ENCODE measurements around the gene GCSAM.

GCSAM gene

DNA sequence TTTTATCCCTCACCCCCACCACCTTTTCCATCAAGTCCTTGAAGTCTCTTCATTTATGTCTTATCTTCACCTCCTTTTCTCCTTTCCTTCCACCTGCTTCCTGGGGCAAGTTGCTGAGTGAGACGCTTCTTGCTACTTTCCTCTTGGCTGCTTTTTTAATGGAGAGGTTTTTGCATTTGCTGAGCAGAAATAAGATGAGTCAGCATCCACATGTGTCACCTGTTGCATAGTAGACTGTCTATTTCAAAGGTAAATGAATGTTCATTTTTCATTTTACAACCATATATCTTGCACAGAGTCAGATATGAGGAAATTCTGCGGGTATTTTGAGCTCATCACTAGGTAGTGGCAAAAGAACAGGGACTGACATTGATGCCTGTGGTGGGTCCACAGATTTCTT lies 28.3 kb downstream of the GCSAM start:
- DNase-seq (ENCODE audit: low spot score) = no peak

DNA sequence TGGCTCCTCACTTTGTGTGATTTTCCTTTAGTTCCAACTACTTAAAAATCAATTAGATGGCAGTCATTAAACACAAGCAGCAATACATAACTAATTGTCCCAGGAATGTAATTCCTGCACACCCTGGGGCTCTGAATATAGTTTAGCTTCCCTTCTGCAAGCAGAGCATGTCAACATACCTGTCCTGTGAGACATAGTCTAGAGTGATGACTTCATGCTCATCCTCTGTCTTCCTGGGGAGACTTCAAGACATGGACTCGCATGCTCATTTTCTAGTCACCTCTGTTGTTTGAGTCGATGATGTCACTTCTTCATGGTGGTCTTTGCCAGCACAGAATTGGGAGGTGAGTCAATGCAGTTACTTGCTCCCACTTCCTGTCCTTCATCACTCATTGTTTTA lies 31.1 kb downstream of the GCSAM start:
- no peak for DNase-seq (ENCODE audit: low spot score)

DNA sequence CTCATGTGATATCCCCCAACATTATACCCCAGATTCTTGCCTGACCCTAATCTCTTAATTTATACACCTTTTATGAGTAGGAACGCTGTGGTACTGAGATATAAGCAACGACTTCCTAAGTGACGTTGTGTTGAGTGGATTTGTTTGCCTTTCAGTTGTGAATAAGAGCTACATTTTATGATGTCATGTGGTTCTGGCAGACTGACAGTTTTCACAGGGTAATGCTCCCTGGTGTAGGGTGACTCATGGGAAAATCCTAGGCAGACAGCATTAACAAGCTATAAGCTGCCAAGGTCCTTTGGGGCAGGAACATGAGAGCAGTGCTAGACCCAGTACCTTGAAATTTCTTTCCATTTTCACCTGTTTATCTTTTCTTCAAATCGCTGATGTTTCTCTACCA lies 35.7 kb downstream of the GCSAM start:
- DNase-seq (ENCODE audit: low spot score) = no peak

DNA sequence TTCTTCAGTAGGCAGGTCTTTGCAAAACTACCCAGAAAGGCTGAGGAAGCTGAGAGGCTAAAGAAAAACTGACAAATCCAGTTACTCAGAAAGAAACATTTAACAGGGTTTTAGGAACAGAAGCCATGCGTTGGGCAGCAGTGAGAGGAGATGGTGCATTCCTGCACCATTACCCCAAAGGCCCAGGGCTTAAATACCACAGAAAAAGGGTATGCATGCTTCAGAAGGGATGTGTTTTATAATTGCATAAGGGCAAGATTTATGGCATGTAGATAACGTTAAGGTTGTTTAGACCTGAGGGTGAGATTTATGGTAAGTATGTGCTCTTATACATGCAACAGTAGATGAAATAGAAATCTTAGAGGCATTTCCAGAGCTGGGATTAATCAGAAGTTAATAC lies 36.9 kb downstream of the GCSAM start:
- no peak for DNase-seq (ENCODE audit: low spot score)

DNA sequence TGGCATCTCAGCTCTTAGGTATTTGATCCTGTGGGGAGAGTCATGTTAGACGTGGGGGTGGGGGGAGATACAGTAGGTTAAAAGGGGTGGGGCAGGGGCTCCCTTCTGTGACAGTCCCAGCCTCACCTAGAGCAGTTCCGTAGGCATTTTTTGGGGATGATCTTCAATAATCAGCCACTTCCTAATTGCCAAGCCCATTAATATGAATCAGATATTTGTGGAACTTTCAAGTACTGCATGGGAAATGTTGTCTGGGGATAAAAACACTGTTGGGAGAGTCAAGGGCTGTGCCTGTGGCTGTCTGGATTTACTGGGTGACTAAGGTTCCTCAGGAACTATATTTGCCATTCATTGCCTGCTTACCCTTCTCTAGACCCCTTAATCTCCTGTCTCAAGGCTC lies 37.3 kb downstream of the GCSAM start:
- no peak for DNase-seq (ENCODE audit: low spot score)

DNA sequence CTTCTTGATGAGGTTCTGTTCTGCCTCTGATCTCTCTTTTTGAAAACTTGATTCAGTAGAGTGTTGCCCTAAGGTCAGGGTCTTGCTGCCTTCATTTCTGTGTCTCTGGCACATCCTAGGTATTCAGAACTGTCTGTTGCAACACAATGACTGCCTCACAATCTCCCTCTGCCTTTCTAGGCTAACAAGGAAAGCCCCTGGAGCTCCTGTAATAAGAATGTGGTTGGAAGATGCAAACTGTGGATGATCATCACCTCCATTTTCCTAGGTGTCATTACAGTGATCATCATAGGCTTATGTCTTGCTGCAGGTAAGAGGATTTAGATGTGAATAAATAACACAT lies 39.9 kb downstream of the GCSAM start:
- no peak for DNase-seq (ENCODE audit: low spot score)

DNA sequence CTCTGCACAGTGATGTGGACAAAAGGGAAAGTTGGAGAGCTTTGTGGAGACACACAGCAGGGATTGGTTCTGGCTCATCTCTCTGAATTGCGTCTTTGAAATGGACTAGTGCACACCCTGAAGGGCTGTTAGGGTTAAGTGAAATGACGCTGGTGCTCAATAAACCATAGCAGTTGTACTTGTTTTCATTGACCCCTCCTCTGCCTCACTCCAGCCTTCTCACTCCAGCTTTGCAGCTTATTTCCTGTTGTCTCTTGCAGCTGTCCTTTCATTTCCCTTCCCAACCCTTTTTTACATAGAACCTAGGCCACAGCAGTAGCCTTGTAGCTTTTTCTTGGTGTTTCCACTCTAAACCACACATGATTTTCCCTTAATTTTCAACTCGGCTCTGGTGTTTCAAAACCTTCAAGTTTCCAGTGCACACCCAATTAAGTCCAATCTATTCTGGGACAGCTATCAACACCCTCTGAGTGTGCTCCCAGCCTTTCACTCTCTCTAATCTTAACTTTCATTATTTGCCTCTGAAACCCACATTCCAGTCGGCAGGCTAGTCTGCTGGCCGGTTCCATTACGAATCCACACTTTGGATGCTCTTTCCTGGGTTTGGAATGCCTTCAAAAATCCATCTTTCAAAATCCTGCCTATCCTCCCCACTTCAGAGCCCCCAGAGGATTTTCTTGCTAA lies 40.4 kb downstream of the GCSAM start:
- DNase-seq (ENCODE audit: low spot score) = peak; percentile 36

DNA sequence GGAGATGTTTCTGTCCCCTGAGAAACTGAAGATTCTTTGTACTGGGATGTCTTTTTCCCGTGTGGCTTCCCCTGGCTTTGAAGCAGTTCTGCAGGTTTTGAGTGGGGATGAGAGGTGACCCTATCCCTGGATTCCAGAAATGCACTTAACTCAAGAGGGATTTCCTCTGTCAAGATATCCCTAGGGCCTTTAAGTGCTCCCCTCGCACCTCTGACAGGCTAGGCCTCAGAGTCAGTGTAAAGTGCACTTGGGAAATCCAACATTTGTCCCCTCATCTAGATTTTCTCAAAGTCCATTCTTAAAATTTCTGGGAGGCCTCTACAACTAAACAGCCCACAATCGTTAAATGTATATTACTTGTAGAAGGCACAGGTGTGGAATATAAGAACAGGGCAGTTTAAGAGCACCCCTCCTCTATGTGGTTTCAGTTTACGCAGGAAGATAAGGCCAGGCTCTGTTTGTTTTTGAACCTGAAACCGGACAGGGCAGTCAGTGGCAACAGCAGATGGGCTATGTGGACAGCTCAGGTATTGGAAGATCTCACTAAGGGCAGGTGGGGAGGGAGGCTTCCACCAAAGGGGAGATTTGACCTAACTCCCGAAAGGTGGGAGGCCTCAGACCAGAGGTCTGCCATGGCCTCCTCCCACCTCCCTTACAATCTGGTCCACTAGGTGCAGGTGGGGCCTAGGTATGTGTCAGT lies 42.0 kb downstream of the GCSAM start:
- DNase-seq (ENCODE audit: low spot score) = no peak

DNA sequence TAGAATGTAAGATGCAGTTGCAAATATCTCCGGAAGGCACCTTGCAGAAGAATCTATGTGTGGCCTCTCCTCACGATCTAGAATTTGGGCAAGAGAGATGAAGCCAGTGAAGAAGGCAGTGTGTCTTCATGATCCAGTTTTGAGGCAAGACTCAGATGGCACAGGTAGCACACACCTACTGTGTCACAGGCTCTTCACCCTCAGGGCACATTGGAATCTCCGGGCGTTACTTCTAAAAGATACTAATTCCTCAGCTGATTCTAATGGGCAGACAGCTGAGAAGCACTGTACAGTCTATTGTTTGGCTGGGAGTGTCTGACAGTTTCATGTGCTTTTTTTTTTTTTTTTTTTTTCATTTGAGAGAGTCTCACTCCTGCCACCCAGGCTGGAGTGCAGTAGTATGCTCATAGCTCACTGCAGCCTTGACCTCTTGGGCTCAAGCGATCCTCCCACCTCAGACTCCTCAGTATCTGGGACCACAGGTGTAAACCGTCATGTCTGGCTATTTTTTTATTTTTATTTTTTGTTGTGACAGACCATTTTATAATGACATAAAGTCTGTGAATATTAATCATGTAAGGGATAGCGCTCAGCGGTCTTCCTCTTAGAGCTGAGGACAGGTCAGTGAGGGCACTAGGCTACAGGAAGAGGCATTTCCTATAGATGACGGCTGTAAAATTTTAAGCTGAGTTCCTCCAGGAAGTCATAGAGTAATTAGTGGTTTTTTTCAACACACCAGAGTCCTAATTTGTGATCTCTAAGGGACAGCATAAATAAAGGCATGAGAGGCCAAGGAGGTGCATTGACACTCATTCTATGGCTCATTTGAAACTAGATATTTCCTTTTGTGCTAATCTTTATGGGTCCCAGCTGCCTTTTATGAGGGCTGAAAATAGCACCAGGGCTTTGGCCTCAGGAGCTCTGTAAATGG lies 42.8 kb downstream of the GCSAM start:
- DNase-seq (ENCODE audit: low spot score) = no peak

DNA sequence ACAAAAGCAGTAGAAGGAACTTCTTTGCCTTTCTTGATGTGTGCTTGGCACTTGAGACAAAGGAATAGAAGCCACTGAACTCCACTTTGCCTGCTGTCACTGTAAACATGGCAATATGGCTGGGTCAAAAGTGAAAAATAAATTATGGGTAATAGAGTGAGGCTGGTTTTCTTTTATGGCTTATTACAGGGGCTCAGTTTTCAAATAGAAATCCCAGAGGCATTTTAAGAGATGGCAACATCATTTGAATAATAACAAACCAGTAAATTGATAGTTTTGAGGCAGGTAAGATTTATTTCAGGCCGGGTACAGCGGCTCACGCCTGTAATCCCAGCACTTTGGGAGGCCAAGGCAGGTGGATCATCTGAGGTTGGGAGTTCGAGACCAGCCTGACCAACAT lies 44.1 kb downstream of the GCSAM start:
- no peak for DNase-seq (ENCODE audit: low spot score)

DNA sequence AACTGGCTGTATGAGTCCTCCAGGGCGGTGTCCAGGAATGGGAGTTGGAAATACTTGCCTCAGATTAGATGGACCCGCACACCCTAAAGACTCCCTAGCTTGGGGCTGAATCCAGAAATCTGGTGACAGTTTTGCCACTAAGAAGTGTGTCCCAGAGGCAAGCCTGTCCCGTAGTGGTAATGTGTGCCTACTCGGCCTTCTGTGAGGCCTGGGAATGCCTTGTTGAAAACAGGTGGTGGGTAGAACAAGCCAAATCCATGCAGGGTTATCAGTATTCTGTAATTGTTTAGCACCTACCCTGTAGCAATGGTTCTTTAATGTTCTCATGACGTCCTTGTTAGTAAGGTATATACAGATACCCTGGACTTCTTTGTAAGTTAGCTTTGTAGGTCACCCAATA lies 45.3 kb downstream of the GCSAM start:
- no peak for DNase-seq (ENCODE audit: low spot score)

DNA sequence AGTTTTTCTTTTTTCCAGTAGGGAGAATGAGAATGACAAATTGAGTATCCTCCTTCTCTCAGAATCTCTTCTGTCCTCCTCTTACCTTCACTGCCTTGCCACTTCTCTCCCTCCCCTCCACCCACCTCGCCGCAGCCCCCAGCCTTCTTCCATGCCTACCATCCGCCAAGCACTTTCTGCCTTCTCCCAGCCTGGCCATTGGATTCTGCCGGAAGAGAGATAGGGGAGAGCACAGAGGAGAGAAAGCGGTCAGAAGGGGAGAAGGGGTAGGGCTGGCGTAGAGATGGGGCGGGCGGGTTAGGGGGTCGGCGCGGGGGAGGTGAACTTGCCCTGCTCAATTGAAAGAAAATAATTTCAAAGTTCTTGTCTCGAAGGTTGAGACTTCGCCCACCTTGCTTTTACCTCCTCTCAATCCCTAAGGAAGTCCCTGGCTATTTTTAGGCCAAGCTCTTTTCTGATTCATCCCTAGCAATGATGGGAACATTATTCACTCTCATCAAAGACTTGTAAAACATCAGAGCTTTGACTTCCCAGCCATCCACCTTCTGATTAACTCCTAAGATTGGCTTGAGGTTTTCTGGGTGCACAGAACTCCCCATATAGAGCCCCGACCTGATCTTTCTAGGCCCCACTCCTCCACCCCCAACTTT lies 46.0 kb downstream of the GCSAM start:
- DNase-seq (ENCODE audit: low spot score) = no peak

DNA sequence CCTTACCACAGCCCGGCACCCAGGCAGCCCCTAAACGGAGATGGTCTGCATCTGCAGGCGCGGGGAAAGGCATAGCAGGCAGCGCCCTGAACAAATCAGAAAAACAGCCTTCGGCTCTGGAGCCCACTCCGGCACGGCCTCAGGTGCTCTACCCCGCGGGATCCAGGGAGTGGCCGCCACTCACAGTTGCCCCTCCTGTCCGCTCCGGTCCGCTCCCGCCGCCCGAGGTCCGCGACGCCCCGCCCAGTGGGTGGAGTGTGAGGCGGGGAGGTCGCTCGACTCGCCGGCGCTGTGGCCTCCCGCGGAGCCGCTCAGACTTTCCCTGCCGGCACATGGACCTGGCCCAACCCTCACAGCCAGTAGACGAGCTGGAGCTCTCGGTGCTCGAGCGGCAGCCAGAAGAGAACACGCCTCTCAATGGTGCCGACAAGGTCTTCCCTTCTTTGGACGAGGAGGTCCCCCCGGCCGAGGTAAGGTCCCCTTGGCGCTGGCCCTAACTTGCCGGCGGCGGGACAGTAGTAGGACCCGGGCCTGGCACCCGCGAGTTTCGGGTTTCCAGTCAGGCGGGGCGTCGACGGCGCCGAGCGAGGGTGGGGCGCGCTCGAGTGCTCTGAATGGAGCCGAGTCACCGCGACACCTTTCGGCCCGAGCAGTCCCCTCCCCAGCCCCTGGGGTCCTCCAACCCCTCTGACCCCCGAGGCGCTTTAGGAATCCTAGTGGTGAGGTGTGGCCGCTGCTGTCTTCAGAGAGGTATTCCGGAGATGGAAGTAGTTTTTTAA lies 46.8 kb downstream of the GCSAM start, which contains the start of gene C3orf52:
Gene C3orf52, plus strand, starts transcription at position 314 of the 779 bp plus-strand sequence. Its CDS starts 19 bp downstream, at position 333.
- DNase-seq (ENCODE audit: low spot score) = peak; percentile 82

DNA sequence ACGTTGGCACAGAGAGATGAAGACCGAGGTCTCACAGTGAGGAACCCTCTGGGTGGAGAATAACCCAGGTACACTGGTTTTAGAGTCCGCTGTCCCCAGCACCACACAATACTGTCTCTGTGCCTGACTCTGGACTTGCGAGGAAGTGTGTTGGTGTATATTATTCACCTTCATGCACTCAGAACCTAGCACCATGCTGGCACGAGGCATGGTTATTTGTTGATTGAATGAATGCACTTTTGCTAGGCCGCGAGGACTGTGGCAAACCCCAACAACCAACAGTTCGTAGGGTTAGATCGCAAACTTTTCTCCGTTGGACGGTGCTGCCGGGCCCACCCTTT lies 47.3 kb downstream of the GCSAM start:
- no peak for DNase-seq (ENCODE audit: low spot score)

DNA sequence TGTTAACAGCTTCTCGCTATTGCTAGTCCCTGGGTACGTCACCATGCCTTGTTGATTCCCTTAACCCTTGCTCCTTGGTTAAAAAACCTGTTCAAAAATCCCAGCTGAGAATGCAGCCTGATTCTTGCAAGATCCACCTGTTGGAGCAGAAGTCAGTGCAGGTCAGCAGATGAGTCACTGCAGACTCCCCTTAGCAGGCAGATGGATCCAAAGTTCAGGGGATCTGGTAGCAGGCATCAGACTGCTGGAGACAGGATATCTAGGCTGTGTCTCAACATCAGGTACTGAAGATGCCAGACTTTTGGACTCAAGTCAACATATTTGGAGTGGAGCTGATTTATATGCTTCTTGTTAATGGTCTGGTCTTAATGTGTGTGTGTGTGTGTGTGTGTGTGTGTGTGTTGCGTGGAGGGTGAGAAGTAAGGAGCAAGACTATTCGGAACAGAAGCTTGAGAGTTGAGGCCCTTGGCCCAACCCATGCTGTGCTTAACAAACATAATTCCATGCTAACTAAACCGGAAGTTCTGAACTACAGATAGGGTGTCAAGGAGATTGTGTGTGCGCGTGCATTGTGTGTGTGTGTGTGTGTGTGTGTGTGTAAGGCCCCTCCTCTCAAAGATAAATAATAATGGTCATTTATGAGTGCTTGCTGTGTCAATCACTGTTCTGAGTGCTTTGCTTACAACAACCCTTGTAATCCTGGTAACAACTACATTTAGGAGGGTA lies 47.9 kb downstream of the GCSAM start:
- DNase-seq (ENCODE audit: low spot score) = no peak

DNA sequence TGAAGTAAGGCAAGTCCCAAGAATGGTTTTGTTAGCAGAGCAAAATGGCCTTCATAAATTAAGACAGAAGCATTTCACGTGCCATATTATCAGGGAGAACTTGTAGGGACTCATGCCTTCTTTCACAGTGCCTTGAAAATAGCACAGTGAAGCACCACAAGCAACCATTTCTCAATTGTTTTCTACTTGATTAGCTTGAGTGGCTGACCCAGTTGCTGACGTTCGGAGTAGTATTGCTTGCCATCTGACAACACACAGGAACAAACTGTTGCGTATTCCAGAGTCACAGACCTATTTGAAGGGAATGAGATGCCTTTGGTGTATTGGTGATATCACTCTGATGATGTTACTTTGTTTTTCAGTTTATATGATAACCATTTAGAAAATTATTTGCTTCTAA lies 49.8 kb downstream of the GCSAM start:
- DNase-seq (ENCODE audit: low spot score) = no peak

DNA sequence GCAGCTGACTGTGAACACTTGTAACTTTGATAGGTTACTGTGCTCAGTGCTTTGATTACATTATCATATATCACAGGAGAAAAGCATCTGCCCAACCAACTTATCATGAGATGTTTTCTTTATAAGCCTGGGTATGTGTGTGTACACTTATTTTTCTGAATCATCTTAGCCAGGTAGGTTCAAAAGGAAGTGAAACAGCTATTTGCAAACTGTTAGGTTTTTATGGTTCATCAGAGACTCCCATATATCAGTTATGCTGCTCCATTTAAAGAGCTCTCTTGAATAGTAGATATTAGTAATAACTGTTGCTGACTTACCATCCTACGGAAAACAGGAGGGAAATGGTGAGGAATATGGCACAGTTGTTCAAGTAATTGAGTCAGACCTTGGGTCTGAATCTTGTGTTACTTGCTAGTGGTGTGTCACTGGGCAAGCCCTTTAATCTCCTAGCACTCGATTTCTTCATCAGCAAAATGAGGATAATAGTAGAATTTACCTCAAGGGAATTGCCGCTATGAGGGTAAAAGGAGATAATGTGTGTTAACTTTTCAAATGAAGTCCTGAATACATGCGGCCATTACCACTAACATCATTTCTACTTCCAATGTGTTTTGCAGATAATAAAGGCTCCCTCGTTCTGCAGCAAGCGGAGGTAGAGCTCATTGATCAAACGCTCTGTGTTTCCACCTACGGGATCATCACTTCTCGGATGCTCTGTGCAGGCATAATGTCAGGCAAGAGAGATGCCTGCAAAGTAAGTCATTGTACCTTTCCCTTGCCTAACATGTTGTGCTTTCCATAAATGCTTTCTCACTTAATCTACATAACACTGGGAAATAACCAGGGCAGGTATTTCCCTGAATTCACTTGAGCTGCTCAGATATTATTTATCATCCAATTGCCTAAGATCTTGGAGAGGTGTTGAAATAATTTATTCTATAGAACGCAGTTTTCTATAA lies 54.6 kb downstream of the GCSAM start:
- peak; percentile 18 for DNase-seq (ENCODE audit: low spot score)

DNA sequence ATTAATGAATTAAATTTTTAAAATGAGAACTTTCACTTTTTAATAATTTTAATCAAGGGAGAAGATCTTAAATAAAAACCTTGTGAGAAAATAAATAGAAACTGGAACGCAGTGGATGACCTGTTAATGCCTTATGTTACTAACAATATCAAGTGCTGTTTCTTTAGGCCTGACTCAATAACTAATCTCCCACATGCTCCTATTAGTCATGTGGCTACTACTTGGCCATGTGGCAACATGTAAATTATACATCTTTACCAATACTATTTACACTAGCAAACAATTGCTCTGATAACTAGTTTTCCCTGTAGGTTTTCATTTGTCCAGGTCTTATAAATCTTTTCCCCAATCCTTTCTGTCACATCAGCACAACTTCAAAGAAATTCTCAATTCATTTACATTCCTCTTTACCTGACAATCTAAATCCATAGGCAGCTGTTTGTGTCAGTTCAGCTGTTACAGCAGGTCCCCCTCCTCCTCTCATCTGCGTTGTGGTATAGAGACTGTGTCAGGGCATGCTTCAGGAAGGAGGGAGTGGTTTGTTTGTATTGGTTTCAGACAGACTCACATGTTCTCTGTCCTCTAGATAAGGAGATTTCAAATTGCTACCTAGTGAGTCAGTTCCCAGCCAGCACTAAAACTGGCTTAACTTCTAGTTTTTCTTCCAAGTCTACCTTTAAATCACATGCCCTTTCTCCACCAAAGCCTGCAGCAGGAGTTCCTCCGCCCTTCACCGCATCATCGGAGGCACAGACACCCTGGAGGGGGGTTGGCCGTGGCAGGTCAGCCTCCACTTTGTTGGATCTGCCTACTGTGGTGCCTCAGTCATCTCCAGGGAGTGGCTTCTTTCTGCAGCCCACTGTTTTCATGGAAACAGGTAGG lies 58.2 kb downstream of the GCSAM start:
- DNase-seq (ENCODE audit: low spot score) = no peak

DNA sequence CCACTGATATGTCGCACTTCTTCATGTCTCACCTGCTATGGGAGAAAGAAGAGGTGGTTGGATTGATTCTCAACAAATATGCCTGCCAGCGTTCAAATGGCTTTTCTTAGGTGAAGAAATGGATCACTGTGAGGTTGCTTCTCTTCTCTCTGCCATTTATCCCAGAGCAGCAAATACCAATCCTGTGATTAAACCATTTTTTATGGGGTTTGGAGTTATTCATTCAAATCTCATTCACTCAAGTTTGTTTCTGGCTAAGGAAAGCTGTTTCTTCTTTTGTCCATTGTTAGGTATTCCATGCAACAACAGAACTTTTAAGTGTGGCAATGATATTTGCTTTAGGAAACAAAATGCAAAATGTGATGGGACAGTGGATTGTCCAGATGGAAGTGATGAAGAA lies 59.0 kb downstream of the GCSAM start:
- DNase-seq (ENCODE audit: low spot score) = no peak
